Measurements from ENCODE around the gene MMP14.
A peak's percentile ranks its signal among the peaks of the same experiment; 100 is the strongest.
"Not testable (repeated sequence)": the region's sequence is repeated elsewhere in the genome, so short reads cannot be mapped to it uniquely, and the experiment has no call there.

Gene MMP14

GRCh38 chr14:22814941-22815713 lies 21.3 kb upstream of the MMP14 start, which contains the start of gene SLC7A7:
SLC7A7 (minus strand) TSS chr14:22815435; CDS start chr14:22813398, 2,037 bp downstream.
- no peak for DNase-seq (ENCODE audit: low spot score)

GRCh38 chr14:22819151-22819988 lies 17.0 kb upstream of the MMP14 start:
- no peak for DNase-seq (ENCODE audit: low spot score)

GRCh38 chr14:22820731-22821130 lies 15.7 kb upstream of the MMP14 start:
- DNase-seq (ENCODE audit: low spot score): no peak

GRCh38 chr14:22821193-22822015 lies 15.0 kb upstream of the MMP14 start:
- no peak for DNase-seq (ENCODE audit: low spot score)

- DNase-seq (ENCODE audit: low spot score): no peak
These were observed 14.3 kb upstream of the MMP14 start for GRCh38 chr14:22822016-22822570.

GRCh38 chr14:22822571-22823098 lies 13.8 kb upstream of the MMP14 start:
- peak; percentile 67 for DNase-seq (ENCODE audit: low spot score)

GRCh38 chr14:22824711-22825359 lies 11.6 kb upstream of the MMP14 start:
- DNase-seq (ENCODE audit: low spot score): no peak

- DNase-seq (ENCODE audit: low spot score): not testable (repeated sequence)
These were observed 7.2 kb upstream of the MMP14 start for GRCh38 chr14:22829076-22829660.

- DNase-seq (ENCODE audit: low spot score): peak; percentile 95
These were observed 6.5 kb upstream of the MMP14 start, which contains the start of gene MRPL52 for GRCh38 chr14:22829661-22830442. MRPL52 (plus strand) TSS chr14:22829887; CDS start chr14:22829913, 26 bp downstream.

- no peak for DNase-seq (ENCODE audit: low spot score)
These were observed 5.9 kb upstream of the MMP14 start for GRCh38 chr14:22830443-22831010.

GRCh38 chr14:22835505-22835904 lies 880 bp upstream of the MMP14 start:
- DNase-seq (ENCODE audit: low spot score): no peak

GRCh38 chr14:22837114-22837749 lies 847 bp downstream of the MMP14 start:
- no peak for DNase-seq (ENCODE audit: low spot score)

GRCh38 chr14:22837750-22838538 lies 1.6 kb downstream of the MMP14 start:
- DNase-seq (ENCODE audit: low spot score): no peak

- DNase-seq (ENCODE audit: low spot score): no peak
These were observed 2.3 kb downstream of the MMP14 start for GRCh38 chr14:22838631-22839041.

- DNase-seq (ENCODE audit: low spot score): no peak
These were observed 2.9 kb downstream of the MMP14 start for GRCh38 chr14:22839159-22839779.

- no peak for DNase-seq (ENCODE audit: low spot score)
These were observed 4.9 kb downstream of the MMP14 start for GRCh38 chr14:22841311-22841710.

GRCh38 chr14:22841769-22842168 lies 5.4 kb downstream of the MMP14 start:
- DNase-seq (ENCODE audit: low spot score): no peak
